WI38 (cell line): Measurements from ENCODE around the gene ZMIZ1.
A peak's percentile ranks its signal among the peaks of the same experiment; 100 is the strongest.

Experiments
- H3K4me3 ChIP-seq: 2 replicates; pipeline ENCODE4 v1.5.1; 2011; ENCODE audit warnings: low read depth, mild to moderate bottlenecking, control low read depth, low read length
- CTCF ChIP-seq: IDR thresholded peaks from 2 replicates; pipeline ENCODE4 v1.5.1; 2012; ENCODE audit warnings: low read depth, mild to moderate bottlenecking, control low read depth, low read length

ZMIZ1 gene

DNA sequence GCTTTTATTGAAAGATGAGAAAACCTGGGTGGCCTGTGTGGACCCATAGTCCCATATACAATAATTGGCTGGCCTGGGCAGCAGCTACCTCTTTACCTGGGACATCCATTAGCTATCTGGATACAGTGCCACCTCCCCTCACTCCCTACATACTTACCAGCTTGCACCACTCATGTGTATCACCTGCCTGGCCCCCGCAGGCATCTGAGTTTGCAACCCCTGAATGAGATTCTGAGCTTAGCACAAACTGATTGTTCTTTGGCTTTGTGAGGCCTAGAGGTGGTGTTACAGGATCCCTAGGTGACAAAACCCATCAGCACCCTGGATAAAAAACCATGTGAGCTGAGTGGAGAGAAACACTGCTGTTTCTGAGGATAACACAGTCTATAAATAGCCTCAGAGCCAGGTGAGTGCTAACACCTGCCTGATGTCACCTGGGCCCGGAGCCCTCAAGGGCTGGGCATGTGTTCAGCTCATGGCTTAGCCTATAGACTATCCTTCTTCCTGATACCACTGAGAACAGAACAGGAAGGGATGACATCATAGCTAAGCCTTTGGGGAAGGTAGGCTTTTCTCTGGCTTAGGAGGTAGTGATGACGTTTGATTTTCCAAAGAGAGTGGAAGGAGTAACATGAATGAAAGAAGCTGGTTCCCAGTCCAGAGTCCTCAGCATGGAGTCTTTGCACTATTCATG is 275.9 kb downstream of the ZMIZ1 start:
- TF ChIP-seq CTCF: no peak

GRCh38 chr10:79345241-79346011 is 276.7 kb downstream of the ZMIZ1 start:
- no peak for TF ChIP-seq CTCF
- no peak overlapping the region for H3K4me3 ChIP-seq

More for the DNA sequence above, 275.9 kb downstream of the ZMIZ1 start:
- no peak overlapping the region for H3K4me3 ChIP-seq

DNA sequence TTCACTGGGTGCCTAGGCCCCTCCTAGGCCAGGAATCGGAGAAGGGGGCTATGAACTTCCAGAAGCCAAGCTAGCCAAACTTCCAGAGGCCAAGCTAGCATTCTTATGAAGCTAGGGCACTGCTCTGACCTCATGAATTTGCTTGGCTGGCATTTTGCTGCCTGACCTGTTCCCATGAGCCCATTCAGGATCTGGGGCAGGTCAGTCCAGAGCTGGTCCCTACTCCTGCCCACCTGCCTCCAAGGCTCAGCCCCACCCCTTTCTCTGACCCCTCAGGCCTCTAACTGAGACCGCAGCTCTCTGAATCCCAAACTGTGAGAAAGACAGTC is 277.2 kb downstream of the ZMIZ1 start:
- no peak overlapping the region for H3K4me3 ChIP-seq
- TF ChIP-seq CTCF: no peak

DNA sequence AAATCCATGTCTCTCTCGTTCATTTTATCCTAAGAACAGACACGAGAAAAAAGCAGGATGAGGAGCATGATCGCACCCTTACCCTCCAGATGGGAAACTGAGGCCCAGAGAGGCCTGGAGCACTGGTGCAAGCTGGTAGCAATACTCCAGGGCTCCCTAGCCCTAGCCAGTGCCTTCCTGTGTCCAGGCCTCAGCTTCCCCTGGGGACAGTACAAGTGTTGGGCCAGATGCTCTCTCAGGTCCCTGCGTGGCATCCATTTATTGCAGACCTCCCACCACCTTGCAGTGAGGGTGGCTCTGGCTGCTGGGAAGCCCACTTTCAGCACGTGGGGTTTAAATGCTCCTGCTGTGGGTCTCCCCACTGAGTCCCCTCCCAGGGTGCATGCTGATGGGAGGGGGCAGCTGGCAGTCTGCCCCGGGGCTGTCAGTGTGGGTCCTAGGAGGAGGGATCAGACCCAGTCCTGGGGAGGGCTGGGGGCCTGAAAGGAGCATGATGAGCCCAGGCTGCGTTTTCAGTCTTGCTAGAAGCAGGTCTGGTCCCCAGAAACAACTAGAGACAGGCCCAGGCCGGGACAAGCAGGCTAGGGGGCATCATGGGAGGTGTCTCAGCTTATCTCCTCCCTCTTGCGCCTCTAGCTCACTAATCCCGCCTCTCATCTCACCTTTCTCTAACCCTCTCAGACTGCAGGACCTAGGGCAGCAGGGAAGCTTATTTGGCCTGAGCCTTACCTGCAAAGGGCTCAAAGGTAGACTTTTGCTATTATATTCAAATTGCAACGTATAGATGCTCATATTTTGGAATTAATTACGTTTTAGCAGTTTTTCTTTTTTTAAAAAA is 277.8 kb downstream of the ZMIZ1 start:
- peak overlapping the region; percentile 82 for H3K4me3 ChIP-seq
- TF ChIP-seq CTCF: no peak

DNA sequence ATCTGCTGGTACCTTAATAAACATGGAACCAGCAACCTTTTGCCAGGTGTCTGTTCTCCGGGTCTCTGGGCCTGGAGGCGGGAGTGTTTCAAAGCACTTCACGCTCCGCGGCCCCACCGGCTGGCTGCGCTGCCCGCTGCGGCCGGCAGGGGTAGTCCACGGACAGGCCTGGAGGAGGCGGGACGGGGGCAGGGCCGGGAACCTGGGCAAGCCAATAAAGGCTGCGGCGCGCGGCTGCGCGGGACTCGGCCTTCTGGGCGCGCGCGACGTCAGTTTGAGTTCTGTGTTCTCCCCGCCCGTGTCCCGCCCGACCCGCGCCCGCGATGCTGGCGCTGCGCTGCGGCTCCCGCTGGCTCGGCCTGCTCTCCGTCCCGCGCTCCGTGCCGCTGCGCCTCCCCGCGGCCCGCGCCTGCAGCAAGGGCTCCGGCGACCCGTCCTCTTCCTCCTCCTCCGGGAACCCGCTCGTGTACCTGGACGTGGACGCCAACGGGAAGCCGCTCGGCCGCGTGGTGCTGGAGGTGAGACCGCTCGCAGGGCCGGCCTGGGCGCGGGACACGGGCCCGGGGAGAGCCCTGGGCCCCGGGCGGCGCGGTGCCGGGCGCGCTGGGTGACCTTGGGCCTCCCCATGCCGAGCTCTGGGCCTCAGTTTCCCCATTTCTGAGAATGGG is 278.6 kb downstream of the ZMIZ1 start, which contains the start of gene PPIF:
Gene PPIF (plus strand): TSS at position 244 of the 668 bp plus-strand sequence. CDS start 80 bp downstream, at position 324.
- peak; percentile 84 for TF ChIP-seq CTCF
- peak within 1 kb of the TSS; percentile 82 for H3K4me3 ChIP-seq

- peak overlapping the region; percentile 82 for H3K4me3 ChIP-seq
- no peak for TF ChIP-seq CTCF
Observed at GRCh38 chr10:79347894-79348639, 279.3 kb downstream of the ZMIZ1 start.
